Measurements from ENCODE around the gene KCNK13.
"Not testable (repeated sequence)": the region's sequence is repeated elsewhere in the genome, so short reads cannot be mapped to it uniquely, and the experiment has no call there.

KCNK13 gene

DNA sequence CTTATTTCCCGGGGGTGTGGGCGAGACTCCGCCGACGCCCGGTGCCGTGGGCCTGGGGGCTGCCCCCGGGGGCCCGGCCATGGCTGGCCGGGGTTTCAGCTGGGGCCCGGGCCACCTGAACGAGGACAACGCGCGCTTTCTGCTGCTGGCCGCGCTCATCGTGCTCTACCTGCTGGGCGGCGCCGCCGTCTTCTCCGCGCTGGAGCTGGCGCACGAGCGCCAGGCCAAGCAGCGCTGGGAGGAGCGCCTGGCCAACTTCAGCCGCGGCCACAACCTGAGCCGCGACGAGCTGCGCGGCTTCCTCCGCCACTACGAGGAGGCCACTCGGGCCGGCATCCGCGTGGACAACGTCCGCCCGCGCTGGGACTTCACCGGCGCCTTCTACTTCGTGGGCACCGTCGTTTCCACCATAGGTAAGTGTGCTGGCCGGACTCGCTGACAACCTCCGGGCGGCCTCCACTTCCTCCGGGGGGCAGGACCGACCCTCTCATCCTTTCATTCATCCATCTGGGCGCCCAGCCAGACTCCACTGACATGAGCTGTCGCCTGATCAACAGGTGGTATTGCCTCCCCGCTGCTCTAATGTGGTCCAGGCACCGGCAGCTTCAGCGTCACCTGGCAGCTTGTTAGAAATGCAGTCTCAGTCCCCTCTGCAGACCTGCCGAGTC is 467 bp downstream of the KCNK13 start:
- no peak for DNase-seq

DNA sequence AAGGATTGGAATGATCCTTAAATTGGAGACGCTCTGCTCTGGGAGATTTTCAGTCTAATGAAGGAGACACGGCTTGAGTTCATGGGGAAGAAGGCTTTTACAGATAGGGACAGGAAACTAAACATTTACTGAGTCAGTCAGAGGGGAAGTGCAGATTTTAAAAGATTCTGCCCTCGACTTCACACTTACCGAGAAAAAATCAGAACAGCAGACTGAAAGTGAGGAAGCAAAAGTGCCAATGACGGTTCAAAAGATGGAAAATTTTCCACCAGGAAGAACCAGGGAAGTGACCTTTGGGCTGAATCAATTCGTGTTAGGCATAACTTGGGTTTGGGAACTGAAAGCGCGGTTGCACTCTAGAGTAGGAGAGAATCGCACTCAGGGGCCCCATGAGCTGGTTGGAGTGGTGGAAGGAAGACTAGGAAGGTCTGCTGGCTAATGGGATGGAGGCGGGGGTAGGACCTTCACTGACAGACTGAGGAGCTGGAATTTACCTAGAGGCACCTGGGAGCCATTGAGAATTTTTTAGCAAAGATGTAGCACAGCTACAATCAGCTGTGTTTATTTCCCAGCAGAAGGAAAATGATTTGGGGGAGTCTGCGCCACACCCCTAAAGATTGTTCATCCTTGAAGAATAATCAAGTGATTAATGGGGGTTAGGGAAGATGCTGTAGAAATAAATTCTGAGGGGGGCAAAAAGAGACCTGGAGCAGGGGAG is 1.2 kb downstream of the KCNK13 start:
- no peak for DNase-seq

DNA sequence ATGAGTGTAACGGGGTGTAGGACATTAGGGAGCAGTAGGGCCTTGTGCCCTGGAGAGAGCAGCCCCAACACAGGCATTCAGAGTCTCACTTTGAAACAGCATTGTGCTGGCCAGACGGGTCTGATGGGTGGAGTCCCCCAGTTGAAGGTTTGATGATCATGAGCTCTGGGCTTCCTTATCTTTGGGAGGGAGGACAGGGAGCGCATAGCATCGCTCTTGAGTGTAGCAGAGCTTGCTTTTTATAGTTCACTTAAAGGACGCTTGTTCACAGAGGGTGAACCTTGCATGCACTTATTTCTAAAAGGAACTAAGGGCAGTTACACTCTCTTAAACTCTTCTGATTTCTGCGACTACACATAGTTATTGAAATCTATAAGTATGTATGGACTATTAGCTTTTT is 10.6 kb downstream of the KCNK13 start:
- DNase-seq: no peak

DNA sequence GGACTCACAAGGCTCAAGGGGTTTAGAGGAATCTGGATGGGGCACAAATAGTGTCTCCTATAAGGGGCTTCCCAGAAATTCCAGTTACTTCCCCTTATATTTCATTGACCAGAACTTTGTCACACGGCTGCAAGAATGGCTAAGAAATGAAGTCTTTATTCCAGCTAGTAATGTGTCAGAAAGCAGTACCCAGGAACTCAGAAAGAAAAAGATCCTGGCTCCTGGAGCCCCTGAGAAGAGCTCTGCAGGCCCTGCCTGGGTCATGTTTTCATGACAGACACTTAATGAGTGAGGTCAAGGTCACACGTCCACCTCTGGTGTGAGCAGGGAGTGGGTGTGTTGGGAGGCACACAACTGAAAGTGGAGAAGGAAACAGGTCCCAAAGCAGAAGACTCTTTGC is 17.8 kb downstream of the KCNK13 start:
- no peak for DNase-seq

DNA sequence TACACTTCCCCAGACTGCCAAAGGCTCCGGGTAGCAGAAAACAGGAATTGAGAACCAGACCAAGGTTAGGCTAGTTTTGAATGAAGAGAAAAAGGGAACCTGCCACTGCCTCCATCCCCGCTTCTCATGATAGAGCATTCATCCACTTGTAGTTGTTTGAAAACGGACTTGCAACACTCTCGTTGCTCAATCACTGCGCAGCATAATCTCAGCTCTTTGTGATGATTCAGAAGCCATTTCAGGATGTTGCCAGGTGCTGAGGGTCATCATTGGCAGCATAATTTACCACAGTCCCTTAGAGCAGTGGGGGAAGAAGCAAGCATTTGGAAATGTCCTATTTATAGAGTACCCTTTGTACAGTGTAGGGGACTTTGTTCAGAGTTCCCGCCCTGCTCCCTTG is 25.6 kb downstream of the KCNK13 start:
- peak; percentile 78 for DNase-seq

DNA sequence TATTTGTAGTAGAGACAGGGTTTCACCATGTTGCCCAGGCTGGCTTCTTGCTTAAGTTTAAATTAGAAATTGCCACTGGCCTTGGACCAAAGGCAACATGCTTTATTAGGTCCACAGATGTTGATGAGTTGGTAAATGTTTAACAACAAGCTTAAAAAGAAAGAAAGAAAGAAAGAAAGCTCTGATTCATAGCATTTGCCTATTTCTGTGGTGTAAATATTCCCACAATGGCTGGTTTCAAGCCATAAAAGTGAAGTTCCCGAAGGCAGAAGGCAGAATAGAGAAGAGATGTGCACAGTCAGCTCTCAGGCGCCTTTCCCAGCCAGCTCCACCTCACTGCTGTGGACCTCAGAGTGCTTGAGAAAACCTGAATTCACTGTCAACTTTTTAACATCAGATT is 26.4 kb downstream of the KCNK13 start:
- DNase-seq: no peak

DNA sequence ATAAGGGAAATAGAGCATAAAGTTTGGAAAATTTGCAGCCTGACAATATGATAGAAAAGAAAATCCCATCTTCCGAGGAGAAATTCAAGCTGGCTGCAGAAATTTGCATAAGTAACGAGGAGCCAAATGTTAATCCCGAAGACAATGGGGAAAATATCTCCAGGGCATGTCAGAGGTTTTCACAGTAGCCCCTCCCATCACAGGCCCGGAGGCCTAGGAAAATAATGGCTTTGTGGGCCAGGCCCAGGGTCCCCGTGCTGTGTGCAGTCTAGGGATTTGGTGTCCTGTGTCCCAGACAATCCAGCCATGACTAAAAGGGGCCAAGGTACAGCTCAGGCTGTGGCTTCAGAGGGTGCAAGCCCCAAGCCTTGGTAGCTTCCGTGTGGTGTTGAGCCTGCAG is 27.7 kb downstream of the KCNK13 start:
- DNase-seq: not testable (repeated sequence)

DNA sequence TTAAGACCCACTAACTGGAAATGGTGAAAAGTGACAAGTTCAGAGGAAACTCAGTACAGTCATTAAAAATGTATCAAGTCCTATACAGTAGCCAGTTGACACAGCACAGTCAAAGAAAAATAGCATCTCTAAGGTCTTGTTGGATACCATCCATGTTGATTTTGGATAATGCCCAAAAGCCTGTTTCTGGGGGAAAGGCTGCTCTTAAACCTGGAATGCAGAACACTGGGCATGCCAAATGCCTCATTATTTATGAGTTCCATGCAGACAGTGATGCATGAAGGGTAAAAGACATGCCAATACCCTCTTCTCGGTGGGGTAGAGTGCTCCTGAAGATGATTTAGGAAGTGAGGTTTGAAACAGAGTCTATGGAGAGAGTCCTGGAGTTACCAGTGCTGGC is 29.6 kb downstream of the KCNK13 start:
- peak; percentile 78 for DNase-seq

DNA sequence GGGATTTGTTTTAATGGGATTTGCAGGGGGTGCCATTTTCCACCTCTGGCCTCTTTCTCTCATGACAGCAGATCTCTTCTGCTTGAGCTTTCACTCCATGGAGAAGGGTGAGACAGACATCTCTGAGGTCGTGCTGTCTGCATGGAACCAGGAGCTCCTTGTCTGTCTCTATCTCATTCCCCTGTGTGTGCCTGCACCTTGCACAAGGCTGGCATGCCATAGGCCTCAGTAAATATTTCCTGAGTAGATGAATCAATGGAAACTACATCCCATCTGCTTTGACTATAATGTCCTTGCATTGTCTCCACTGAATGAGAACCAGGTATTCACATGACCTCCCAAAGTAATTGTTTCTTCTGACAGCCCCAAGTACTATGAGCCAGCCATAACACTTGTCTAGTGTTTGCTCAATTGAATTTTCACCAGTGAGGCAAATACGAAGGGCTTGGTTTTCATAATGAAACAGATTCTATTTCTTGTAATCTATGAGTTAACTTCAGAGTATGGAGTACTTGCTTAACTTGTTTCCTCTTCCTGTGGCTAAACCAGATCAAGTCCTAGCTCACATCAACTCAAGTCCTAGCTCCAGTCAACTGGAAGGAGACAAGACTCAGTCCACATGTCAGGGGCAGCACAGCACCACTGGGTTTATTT is 32.3 kb downstream of the KCNK13 start:
- DNase-seq: peak; percentile 38

DNA sequence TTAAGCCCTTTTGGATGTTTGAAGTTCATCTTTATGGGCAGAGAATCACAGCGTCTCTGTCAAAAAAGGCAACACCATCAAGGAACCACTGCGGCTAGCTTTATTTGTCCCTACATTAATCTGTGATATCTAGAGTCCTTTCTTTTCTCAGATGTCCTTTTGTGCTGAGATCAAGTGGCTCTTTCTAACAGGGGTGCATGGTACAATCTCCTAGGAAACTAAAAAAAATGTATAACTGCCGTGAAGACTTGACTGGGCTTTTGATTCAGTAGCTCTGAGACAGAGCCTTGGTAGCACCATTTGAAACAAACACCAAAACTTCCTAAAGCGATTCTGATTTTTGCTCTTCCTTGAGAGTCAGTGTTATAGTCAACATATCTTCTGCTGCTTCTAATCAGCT is 33.3 kb downstream of the KCNK13 start:
- DNase-seq: no peak

DNA sequence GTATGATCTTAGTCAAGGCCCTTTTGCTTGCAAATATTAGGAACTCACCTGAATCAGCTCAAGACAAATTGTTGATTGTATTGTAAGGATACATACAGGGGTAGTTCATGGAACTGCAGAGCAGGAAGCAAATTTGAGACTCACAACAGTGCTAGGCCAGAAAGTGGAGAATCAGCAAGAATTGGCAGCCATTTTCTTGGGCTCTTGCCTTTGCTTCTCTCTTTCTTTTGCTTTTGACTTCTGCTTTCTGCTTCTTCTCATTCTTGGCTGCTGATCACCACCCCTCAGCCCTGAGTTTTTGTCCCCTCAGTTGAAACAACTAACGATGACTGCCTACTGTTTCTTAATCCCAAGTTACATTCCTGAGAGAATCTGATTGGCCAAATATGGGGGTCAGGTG is 34.8 kb downstream of the KCNK13 start:
- DNase-seq: no peak

DNA sequence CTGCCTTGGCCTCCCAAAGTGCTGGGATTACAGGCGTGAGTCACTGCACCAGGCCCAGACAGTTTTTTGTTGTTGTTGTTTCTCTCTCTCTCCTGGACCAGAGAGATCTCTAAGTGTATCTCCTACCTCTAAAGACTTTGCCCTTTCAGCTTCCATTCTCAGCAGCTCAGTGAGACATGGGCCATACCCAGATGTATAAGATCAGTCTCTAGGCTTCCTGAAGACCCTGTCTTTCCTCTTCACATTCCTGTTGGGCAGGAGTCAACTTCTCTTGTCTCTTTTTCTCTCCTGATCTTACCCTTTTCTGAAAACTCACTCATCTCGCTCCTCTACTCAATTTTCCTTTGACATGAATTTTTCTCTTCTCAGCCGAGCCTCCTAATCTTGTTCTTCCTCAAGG is 42.0 kb downstream of the KCNK13 start:
- no peak for DNase-seq

DNA sequence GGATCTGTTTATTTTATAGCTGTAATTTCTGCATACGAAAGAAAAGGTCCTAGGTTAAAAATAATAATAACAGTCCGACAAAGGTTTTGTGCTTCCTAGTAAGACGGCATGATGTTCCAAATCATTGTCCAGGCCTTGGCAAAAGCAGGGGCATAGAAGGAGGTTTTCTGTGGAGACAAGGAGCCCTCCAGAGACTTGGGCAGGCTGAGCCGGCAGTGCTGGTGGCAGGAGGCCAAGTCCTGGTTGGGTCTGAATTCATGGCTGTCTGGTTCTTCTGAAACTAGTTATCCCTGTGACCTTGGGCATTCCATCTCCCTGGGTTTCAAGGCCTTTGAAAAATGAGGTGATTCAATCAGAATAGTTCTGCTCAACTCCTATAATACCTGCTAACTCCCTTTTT is 44.0 kb downstream of the KCNK13 start:
- no peak for DNase-seq

DNA sequence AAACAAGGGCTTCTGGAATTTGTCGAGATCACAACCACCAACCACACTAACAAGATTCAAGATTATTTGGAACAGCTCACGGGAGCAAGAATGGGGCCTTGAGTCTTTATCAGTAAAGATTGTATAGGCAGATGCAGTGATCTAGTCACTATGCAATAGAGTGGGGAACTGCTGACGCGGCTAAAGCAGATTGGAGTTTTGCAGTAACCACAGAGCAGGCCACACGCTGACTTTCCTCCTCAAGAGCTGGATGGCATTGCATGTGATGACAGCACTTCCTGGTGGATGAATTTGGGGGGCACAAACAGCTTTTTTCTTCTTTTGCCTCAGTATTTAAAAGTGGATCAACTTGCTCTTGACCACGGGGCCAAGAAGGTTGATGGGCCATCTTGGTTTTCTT is 46.0 kb downstream of the KCNK13 start:
- no peak for DNase-seq

DNA sequence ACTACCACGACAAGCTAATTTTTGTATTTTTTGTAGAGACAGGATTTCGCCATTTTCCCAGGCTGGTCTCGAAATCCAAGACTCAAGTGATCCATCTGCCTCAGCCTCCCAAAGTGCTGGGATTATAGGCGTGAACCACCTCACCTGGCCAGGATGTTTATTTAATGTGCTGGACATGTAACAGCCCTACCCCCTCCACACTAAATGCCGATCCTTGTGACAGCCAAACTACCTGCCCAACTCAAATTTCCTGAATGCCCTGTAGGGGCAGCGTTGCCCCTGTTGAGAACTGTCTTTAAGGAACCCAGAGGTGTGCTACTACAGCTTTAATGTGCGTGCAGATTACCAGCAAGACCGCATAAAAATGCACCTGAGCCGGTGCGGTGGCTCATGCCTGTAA is 48.1 kb downstream of the KCNK13 start:
- no peak for DNase-seq

DNA sequence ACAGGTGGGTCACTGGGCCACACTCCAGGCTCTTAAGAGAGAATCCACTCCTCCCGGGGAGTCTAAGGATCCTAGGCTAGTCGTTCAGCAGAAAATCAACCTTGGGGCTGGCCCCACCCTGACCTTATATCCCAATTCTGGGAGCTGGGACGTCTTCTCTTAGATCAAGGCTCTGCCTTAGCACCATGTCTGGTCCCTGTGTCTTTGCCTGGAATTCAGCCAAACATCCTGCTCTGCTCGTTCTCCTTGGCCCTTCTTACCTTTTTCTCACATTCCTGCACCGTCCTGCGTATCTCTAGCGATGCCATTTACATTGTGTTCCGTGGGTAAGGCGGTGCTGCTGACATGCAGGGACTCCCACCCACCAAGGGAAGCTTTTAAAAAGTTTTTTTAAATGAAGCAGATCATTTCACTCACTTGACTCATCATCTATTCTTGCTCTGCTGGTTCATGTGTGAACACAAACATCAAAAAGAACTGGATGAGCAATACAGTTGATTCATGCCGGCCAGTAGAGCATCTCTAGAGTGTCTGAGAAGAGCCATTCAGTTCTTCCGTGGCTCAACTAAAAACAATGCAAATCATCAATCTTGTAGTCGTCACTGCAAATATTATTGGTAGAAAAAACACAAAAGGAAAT is 50.2 kb downstream of the KCNK13 start:
- peak; percentile 54 for DNase-seq

DNA sequence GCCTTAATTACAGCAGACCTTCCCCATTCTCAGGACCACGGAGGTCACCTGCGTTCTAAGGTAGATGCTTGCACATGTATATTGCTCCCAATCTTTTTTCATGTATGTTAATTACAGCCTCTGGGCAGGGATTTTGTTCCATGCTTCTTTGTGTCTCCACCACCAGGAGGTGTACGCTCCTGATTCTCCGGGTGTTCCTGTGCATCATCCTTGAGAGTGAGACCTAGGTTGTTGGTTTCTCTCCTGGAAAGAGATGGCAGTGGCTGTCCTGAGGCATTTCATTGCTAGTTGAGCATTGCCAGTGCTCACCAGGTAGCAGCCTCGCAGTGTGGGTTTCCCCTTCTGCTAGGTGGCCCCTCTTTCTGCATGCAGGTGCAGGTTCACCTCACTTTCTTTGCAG is 52.8 kb downstream of the KCNK13 start:
- DNase-seq: no peak

DNA sequence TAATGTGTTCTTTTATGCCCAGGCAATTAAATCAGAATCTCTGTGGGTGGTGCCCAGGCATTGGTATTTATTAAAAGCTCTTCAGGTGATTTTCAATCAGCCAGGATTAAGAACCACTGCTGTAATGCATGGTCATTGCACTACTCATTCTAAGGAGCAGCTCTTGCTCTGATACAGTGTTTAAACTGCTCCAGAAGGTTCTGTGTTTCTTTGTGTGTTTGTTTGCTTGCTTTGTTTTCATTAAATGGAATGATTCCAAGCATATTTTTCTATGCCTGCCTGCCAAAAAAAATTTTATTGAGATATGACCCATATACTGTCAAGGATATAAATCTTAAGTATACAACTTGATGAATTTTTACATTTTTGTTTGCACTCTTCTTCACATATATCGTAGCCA is 54.0 kb downstream of the KCNK13 start:
- no peak for DNase-seq

DNA sequence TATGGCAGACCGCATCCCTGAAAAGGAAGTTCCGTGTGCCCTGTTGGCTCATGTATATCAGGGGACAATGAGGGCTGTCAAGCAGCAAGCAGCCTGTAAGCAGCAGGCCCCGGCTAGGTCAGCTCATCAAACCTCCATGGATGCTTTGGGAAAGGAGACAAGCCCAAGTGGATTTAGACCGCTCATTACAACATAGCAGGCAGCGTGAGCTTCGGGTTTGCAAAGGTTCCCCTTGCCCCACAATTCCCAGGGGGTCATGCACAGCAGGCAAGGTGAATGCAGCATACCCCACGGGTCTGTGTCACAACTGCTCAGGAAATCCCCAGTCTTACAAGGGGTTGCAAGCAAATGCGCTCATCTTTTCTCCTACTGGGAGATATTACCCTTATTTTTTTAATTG is 54.6 kb downstream of the KCNK13 start:
- no peak for DNase-seq

DNA sequence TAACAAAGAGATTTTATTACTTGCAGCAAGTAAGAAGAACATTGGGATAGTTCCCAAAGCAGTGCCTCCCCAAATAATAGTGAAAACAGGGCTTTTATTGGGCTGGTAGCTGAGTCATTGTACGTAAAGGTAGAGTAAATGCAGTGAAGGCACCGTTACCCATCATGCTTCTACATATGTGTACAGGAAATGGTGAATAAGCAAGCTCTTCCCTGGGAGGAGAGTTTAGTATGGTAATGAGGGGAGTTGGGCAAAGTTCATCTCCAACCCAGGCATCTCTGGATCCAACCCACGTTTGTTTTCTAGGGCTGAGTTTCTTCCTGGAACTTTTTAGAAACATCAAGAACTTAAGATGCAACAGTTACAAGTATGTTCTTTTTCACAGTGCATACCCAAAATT is 56.2 kb downstream of the KCNK13 start:
- no peak for DNase-seq

DNA sequence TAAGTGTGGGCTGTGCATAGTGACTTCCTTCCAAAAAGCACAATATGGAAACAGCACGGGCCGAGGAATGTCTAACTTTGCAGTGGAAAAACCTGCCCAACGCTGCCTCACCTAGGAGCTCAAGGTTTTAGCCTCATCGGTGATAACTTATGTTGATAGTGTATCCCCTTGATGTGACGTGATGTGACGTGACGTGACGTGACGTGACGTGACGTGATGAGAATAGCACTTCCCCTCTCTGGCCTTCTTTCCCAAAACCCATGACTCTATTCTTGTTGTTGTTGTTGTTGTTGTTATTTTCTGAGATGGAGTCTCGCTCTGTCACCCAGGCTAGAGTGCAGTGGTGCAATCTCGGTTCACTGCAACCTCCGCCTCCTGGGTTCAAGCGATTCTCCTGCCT is 64.5 kb downstream of the KCNK13 start:
- no peak for DNase-seq

DNA sequence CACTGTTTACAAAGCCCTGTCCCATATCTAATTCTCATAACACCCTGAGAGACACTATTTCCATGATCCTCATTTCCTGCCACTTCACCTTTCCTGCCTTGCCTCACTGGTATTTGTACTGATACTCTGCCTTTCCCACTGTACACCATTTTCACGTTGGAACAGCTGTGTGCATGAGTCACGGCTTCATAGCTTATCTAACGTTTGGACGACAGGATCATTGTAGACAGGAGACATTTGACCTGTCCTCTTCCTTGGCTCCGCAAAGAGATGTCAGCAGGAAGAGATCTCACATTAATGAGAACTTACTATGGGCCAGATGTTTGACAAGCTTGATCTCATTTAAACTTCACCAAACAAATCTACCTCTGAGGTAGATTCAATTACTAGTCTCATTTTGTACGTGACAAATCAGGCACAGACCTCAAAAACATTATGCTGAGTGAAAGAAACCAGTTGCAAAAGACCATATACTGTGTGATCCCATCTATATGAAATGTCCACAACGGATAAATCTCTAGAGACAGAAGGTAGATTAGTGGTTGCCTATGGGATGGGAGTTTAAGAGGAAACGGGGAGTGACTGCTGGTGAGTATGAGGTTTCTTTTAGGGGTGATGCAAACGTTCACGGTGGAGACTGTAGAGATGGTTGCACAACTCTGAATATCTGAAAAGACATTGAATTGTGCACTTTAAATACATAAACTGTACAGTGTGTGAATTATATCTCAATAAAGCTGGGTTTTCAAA is 71.2 kb downstream of the KCNK13 start:
- DNase-seq: peak; percentile 36

DNA sequence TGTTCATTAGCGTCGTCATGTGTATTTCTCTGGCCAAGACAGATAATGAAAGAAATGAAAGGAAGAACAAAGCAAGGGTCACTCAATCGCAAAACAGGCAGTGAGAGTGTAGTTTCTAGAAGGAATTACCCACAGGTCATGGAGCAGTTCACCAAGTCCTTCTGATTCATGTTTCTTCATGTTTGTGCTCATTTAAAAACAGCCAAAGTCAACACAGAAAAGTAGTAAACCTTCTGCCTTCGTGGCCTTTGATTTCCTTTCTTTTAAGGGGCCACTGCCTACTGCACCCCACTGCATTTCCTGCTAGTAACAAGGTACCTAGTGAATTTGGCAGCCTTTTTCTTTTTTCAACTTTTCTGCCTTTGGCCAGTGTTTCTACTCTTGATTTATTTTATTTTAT is 75.1 kb downstream of the KCNK13 start:
- DNase-seq: no peak
